Measurements from ENCODE around the gene TIMM23. TPM values are rescaled to one million over a fixed set of nuclear protein-coding genes. Genes with fewer than 3 reads are reported as not detected.

Gene TIMM23
- total RNA-seq, 1 donor from 2014 or later = 93.2 TPM

DNA sequence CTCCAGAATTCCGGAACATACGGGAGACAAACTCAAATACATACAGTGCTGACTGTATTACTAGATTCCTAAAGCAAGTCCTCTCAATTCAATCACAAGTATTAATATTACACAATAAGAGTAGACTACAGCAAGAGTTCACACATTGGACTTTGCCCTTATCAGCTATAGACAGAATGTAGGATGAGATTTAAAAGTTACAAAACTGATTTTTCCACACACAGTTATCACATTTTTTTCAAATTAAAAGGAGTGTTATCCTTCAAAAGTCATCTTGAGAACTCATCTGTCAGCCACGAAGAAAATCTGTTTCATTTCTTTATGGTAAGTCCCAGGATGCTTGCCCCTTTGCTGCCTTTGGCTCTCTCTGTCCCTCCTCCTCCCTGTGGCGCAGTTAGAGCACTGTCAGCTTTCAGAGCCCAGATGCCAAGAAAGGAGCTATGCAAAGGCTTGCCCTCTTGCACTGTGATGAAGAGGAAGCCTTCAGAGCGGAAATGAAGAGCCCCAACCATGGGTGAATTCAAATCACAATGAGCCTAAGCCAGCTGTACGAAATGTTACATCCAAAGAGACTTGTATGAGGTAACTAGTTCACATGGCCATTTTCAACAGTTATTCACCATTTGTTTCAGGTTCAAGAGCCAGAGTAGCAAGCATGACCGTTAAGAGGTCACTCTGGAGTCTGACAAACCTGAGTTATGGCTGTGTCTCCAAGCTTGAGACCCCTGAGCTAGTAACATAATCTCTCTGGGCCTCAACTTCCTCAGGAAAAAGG, 47.5 kb downstream of the TIMM23 start:
- Histone ChIP-seq H2AFZ (ENCODE audit: low read depth, low read length) (no peak overlapping the region), H3K9me3 (ENCODE audit: insufficient read depth, low read depth, low read length) (no peaks in the 10 kb centered on the region), H4K20me1 (ENCODE audit: insufficient read depth, low read length) (peaks cover 85% of the 10 kb centered on the region), H3K27me3 (ENCODE audit: insufficient read depth, low read length) (no peaks in the 10 kb centered on the region), H3K4me2 (ENCODE audit: low read length) (no peak overlapping the region), H3K27ac (ENCODE audit: low read depth, low read length) (no peak overlapping the region), H3K4me3 (ENCODE audit: insufficient read depth, low read depth, low read length) (no peak overlapping the region), H3K79me2 (ENCODE audit: insufficient read depth, low read length) (peaks cover 97% of the 10 kb centered on the region), H3K9ac (ENCODE audit: low read length) (no peak overlapping the region), H3K4me1 (ENCODE audit: insufficient read depth, low read length) (peaks cover 49% of the 10 kb centered on the region), H3K36me3 (ENCODE audit: insufficient read depth, low read length) (no peaks in the 10 kb centered on the region)
- no peaks in the 10 kb centered on the region for H3K27me3 Mint-ChIP-seq (ENCODE audit: low read depth, unreplicated experiment)
- DNase-seq (ENCODE audit: low read depth) (no peak), FAIRE-seq (no peak)
- peaks cover 51% of the 10 kb centered on the region for H3K4me1 Mint-ChIP-seq (ENCODE audit: low read depth, unreplicated experiment)
- H3K36me3 Mint-ChIP-seq (ENCODE audit: low read depth, unreplicated experiment) = peaks cover 9% of the 10 kb centered on the region
- H3K27ac Mint-ChIP-seq (ENCODE audit: unreplicated experiment) = peak overlapping the region; percentile 83
- H3K4me3 Mint-ChIP-seq (ENCODE audit: unreplicated experiment) = no peak overlapping the region
- H3K9me3 Mint-ChIP-seq (ENCODE audit: unreplicated experiment) = no peaks in the 10 kb centered on the region
- TF ChIP-seq, protein P1, sequence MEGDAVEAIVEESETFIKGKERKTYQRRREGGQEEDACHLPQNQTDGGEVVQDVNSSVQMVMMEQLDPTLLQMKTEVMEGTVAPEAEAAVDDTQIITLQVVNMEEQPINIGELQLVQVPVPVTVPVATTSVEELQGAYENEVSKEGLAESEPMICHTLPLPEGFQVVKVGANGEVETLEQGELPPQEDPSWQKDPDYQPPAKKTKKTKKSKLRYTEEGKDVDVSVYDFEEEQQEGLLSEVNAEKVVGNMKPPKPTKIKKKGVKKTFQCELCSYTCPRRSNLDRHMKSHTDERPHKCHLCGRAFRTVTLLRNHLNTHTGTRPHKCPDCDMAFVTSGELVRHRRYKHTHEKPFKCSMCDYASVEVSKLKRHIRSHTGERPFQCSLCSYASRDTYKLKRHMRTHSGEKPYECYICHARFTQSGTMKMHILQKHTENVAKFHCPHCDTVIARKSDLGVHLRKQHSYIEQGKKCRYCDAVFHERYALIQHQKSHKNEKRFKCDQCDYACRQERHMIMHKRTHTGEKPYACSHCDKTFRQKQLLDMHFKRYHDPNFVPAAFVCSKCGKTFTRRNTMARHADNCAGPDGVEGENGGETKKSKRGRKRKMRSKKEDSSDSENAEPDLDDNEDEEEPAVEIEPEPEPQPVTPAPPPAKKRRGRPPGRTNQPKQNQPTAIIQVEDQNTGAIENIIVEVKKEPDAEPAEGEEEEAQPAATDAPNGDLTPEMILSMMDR (IDR thresholded peaks at IDR 0.05; ENCODE audit: insufficient read depth, low read depth, low read length) = no peak
- TF ChIP-seq EZH2 (IDR thresholded peaks at IDR 0.05; ENCODE audit: insufficient read depth, low read length) = no peak

GRCh38 chr10:46020344-46020657, 48.0 kb downstream of the TIMM23 start:
- TF ChIP-seq, protein P1 (IDR thresholded peaks at IDR 0.05; ENCODE audit: insufficient read depth, low read depth, low read length) = no peak
- no peak for TF ChIP-seq EZH2 (IDR thresholded peaks at IDR 0.05; ENCODE audit: insufficient read depth, low read length)
- FAIRE-seq = no peak
- Histone ChIP-seq H3K36me3 (ENCODE audit: insufficient read depth, low read length) (no peaks in the 10 kb centered on the region), H3K79me2 (ENCODE audit: insufficient read depth, low read length) (peaks cover 98% of the 10 kb centered on the region), H3K9me3 (ENCODE audit: insufficient read depth, low read depth, low read length) (no peaks in the 10 kb centered on the region), H3K4me1 (ENCODE audit: insufficient read depth, low read length) (peaks cover 49% of the 10 kb centered on the region), H4K20me1 (ENCODE audit: insufficient read depth, low read length) (peaks cover 86% of the 10 kb centered on the region), H3K27ac (ENCODE audit: low read depth, low read length) (no peak overlapping the region), H3K4me2 (ENCODE audit: low read length) (no peak overlapping the region), H2AFZ (ENCODE audit: low read depth, low read length) (no peak overlapping the region), H3K9ac (ENCODE audit: low read length) (no peak overlapping the region), H3K27me3 (ENCODE audit: insufficient read depth, low read length) (no peaks in the 10 kb centered on the region), H3K4me3 (ENCODE audit: insufficient read depth, low read depth, low read length) (no peak overlapping the region)
- Mint-ChIP-seq H3K4me1 (ENCODE audit: low read depth, unreplicated experiment) (peaks cover 54% of the 10 kb centered on the region), H3K27me3 (ENCODE audit: low read depth, unreplicated experiment) (no peaks in the 10 kb centered on the region), H3K4me3 (ENCODE audit: unreplicated experiment) (no peak overlapping the region), H3K36me3 (ENCODE audit: low read depth, unreplicated experiment) (peaks cover 6% of the 10 kb centered on the region), H3K9me3 (ENCODE audit: unreplicated experiment) (no peaks in the 10 kb centered on the region), H3K27ac (ENCODE audit: unreplicated experiment) (no peak overlapping the region)
- DNase-seq (ENCODE audit: low read depth) = no peak

Measured in astrocyte (in vitro differentiated cells and primary cell).